GM06990 (cell line): ENCODE measurements around the gene TOR1A.

Experiments used
- DNase-seq: peaks from one replicate; pipeline ENCODE4 v3.0.0-alpha.2; 2011; ENCODE audit not compliant: insufficient read length; ENCODE audit errors: extremely low read depth
- H3K27me3 ChIP-seq: replicated peaks from 2 replicates; pipeline ENCODE4 v1.6.0; 2011; ENCODE audit warnings: low read length; ENCODE audit not compliant: control insufficient read depth, insufficient read depth
- H3K36me3 ChIP-seq: 2 replicates; pipeline ENCODE4 v1.5.1; 2011; ENCODE audit warnings: low read length; ENCODE audit not compliant: control insufficient read depth, insufficient read depth
- H3K4me3 ChIP-seq: replicated peaks from 2 replicates; pipeline ENCODE4 v1.5.1; 2011; ENCODE audit warnings: low read depth, mild to moderate bottlenecking, control low read depth, low read length
- CTCF ChIP-seq: IDR thresholded peaks from 2 replicates; pipeline ENCODE4 v1.5.1; 2011; ENCODE audit warnings: low read length, control low read depth, mild to moderate bottlenecking, inconsistent platforms; ENCODE audit not compliant: insufficient read depth, poor library complexity, severe bottlenecking

Gene TOR1A

GRCh38 chr9:129828969-129829368, 5.0 kb upstream of the TOR1A start:
- no peak for TF ChIP-seq CTCF
- H3K27me3 ChIP-seq, result no peaks in the 10 kb centered on the region
- H3K4me3 ChIP-seq, result no peak overlapping the region
- no peak for DNase-seq
- peaks cover 7% of the 10 kb centered on the region for H3K36me3 ChIP-seq

GRCh38 chr9:129828051-129828450, 4.1 kb upstream of the TOR1A start:
- H3K27me3 ChIP-seq, result no peaks in the 10 kb centered on the region
- DNase-seq, result no peak
- peaks cover 7% of the 10 kb centered on the region for H3K36me3 ChIP-seq
- no peak for TF ChIP-seq CTCF
- no peak overlapping the region for H3K4me3 ChIP-seq

GRCh38 chr9:129826759-129827158, 2.8 kb upstream of the TOR1A start:
- TF ChIP-seq CTCF, result no peak
- no peaks in the 10 kb centered on the region for H3K27me3 ChIP-seq
- no peak overlapping the region for H3K4me3 ChIP-seq
- peaks cover 7% of the 10 kb centered on the region for H3K36me3 ChIP-seq
- no peak for DNase-seq

GRCh38 chr9:129826344-129826743, 2.4 kb upstream of the TOR1A start:
- H3K36me3 ChIP-seq, result peaks cover 5% of the 10 kb centered on the region
- no peak for TF ChIP-seq CTCF
- DNase-seq, result no peak
- H3K27me3 ChIP-seq, result no peaks in the 10 kb centered on the region
- no peak overlapping the region for H3K4me3 ChIP-seq

GRCh38 chr9:129823542-129823934, 398 bp downstream of the TOR1A start:
- TF ChIP-seq CTCF, result no peak
- Histone ChIP-seq H3K36me3 (peaks cover 4% of the 10 kb centered on the region), H3K4me3 (peak overlapping the region; percentile 85), H3K27me3 (no peaks in the 10 kb centered on the region)
- DNase-seq, result no peak

- TF ChIP-seq CTCF, result no peak
- Histone ChIP-seq H3K27me3 (no peaks in the 10 kb centered on the region), H3K36me3 (peaks cover 4% of the 10 kb centered on the region), H3K4me3 (peak overlapping the region; percentile 85)
- peak; percentile 46 for DNase-seq
Observed at GRCh38 chr9:129822898-129823541, 916 bp downstream of the TOR1A start.
